Activated naive CD8-positive, alpha-beta T cell treated with anti-CD3 and anti-CD28 coated beads, Interleukin-2, amount 50 U/mL, for 16 hours (primary cell): ENCODE results near the gene LRRTM2.
"Not testable (repeated sequence)": the region's sequence is repeated elsewhere in the genome, so short reads cannot be mapped to it uniquely, and the experiment has no call there.

Source experiments
- DNase-seq: peaks from one replicate; pipeline ENCODE4 v3.0.0-alpha.2; 2020; ENCODE audit warnings: low read depth, low spot score

LRRTM2 gene

GRCh38 chr5:138840103-138840502 is 35.0 kb downstream of the LRRTM2 start:
- DNase-seq: no peak

GRCh38 chr5:138837160-138837559 is 38.0 kb downstream of the LRRTM2 start:
- no peak for DNase-seq

GRCh38 chr5:138834853-138835252 is 40.3 kb downstream of the LRRTM2 start:
- not testable (repeated sequence) for DNase-seq

DNA sequence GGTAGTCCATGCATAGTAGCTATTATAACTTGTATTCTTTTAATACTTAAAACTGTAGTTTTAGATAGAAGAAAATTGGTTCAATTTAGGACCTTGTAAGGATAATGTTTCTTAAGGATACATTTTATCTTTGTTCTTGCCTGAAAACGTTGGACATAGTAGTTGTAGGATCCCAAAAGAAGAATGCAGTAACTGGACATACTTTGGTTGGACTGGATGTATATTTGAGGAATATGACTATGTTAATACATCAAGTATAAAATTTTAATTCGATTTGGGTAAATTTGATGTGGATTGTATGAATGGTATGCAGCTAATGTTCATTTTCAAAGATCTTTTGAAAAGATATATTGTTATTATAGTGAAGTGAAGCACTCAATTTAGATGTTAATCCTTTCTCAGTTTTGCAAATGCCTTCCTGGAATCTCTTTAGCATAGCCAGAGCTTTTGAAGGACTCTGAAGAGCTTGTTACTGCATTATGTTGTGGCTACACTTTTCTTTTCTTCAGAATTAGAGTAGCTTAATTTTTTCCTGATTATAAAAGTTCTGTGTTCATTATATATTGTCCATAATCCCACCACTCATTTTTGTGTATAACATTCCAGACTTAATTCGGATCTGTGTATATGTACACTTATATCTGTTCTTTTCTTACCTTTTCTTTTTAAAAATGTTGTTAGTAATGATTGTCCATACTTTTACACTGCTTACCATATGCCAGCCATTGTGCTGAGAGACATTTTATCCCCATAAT is 41.2 kb downstream of the LRRTM2 start:
- no peak for DNase-seq

GRCh38 chr5:138833080-138833479 is 42.1 kb downstream of the LRRTM2 start:
- DNase-seq: no peak

DNA sequence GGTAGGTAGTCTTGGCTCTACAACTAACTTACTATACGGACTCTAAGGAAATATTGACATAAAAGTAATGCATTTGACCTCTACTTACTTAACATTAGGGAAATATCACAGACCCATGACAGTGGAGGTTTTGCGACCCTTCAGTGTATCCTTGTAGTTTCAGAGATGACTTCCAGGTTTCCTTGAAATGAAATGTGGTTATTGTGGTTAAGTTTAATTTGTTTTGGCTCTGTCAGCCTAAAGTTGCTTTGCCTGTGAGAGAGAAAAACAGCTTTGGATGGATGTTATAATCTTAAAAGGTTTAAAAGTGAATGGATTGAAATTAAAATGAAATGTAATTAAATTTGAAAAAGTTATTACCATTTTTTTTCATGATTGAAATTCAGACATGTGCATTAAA is 42.9 kb downstream of the LRRTM2 start:
- DNase-seq: no peak

DNA sequence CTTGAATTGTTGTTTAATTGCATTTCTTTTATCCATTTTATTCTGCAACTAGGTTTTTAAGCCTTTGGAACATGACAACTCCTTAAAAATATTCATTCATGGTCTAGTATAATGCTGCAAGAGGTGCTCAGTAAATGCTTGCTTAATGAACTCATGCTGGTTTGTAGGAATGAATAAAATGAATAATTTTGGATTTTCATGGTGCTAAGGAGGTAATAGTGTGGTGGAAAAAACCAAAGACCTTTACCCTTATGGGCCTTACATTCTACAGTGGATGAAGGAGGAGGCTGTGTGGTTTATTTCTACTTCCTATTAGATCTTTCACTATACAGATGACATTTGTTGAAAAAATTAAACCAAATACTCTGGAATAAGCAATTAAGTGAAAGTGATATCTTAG is 43.4 kb downstream of the LRRTM2 start:
- no peak for DNase-seq

DNA sequence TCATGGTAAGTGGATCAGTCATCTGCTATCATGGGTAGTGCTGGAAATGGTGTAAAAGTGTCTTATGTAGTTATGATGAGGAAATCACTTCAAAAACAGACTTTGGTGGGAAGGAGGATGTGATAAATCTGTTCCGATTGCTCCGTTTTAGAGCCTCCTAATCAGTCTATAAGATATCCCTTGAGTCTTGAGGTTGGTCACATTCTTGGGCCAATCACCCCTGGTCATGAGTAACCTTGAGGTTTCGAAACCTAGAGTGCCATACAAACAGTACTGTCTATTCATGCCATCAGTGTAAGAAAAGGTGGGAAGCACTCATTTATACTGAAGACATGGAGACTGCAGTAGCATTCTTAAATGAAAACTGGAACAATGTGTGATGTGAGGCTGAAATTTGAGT is 45.8 kb downstream of the LRRTM2 start:
- DNase-seq: no peak

- DNase-seq: no peak
Measured at GRCh38 chr5:138828556-138828955, 46.6 kb downstream of the LRRTM2 start.

- no peak for DNase-seq
Measured at GRCh38 chr5:138824924-138825863, 49.9 kb downstream of the LRRTM2 start.

DNA sequence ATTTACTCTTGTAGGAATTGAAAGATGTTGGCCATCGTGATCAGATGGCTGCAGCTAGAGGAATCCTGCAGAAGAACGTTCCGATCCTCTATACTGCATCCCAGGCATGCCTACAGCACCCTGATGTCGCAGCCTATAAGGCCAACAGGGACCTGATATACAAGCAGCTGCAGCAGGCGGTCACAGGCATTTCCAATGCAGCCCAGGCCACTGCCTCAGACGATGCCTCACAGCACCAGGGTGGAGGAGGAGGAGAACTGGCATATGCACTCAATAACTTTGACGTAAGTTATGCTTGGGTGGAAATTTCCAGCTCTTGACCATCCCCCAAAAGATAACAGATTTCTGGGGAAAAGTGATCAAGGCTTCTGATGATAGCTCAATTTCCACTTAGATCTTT is 50.6 kb downstream of the LRRTM2 start:
- no peak for DNase-seq

GRCh38 chr5:138820695-138821094 is 54.4 kb downstream of the LRRTM2 start:
- no peak for DNase-seq

GRCh38 chr5:138819081-138819480 is 56.1 kb downstream of the LRRTM2 start:
- DNase-seq: no peak
